ENCODE measurements around the gene MYLK3.

MYLK3 gene

GRCh38 chr16:46743232-46743719 is 4.9 kb downstream of the MYLK3 start:
- TF ChIP-seq CTCF (IDR thresholded peaks at IDR 0.05), result no peak
- Mint-ChIP-seq H3K27ac (peak overlapping the region; percentile 66), H3K9me3 (no peaks in the 10 kb centered on the region), H3K4me1 (peaks cover 23% of the 10 kb centered on the region), H3K4me3 (peak overlapping the region; percentile 40), H3K27me3 (ENCODE audit: low read depth, poor library complexity) (peaks cover 58% of the 10 kb centered on the region), H3K36me3 (ENCODE audit: low read depth) (no peaks in the 10 kb centered on the region)
- no peak for DNase-seq

DNA sequence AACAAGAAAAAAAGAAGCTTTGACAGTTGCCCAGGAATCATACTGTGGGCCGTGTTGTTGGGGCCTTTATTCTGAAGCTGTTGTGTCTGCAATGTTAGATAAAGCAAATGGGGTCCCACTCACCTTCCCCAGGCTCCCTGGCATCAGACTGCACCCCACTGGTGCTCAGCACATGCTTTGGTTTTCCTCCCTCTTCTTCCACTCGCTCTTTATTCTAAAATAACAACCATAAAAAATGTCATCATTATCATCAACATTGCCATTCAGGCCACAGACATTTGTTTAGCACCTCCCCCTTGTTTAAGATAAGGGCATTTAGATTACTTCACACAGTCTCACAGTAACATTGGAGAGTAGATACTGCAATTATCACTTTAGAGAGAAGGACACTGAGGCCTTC is 8.2 kb downstream of the MYLK3 start:
- Mint-ChIP-seq H3K36me3 (ENCODE audit: low read depth) (no peaks in the 10 kb centered on the region), H3K27ac (no peak overlapping the region), H3K9me3 (no peaks in the 10 kb centered on the region), H3K27me3 (ENCODE audit: low read depth, poor library complexity) (peaks cover 71% of the 10 kb centered on the region), H3K4me1 (peaks cover 15% of the 10 kb centered on the region), H3K4me3 (no peak overlapping the region)
- DNase-seq, result no peak
- TF ChIP-seq CTCF (IDR thresholded peaks at IDR 0.05), result no peak

DNA sequence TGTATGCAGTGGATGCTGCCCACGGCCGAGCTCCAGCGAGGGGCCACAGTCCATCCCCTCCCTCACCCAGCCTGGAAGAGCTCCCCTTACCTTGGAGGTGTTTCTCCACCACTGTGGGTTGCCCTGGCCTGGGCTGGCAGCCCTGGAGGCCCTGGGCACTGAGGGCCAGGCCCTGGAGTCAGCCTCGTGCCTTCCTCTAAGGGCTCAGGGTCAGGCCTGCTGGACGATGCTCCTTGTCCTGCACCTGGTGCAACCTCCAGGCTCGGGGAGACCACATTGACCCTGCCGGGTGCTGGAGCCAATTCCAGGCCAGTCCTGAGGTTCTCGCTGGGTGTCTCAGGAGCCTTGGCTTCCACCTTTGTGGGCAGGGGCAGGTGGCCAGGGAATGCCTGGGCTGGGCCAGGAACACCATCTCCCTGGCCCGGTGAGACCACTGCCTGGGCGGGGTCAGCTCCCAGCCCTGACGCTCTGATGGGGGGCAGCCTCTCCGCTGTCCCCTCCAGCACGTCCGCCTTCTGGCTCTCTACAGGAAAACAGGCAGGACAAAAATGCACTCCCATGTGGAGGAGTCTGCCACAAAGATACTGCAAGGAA is 10.4 kb downstream of the MYLK3 start:
- H3K9me3 Mint-ChIP-seq, result no peaks in the 10 kb centered on the region
- no peak for TF ChIP-seq CTCF (IDR thresholded peaks at IDR 0.05)
- no peaks in the 10 kb centered on the region for H3K36me3 Mint-ChIP-seq (ENCODE audit: low read depth)
- DNase-seq, result no peak
- no peak overlapping the region for H3K27ac Mint-ChIP-seq
- H3K4me1 Mint-ChIP-seq, result peaks cover 6% of the 10 kb centered on the region
- H3K4me3 Mint-ChIP-seq, result no peak overlapping the region
- peaks cover 85% of the 10 kb centered on the region for H3K27me3 Mint-ChIP-seq (ENCODE audit: low read depth, poor library complexity)

- Mint-ChIP-seq H3K4me1 (no peaks in the 10 kb centered on the region), H3K36me3 (ENCODE audit: low read depth) (no peaks in the 10 kb centered on the region), H3K4me3 (no peak overlapping the region), H3K27me3 (ENCODE audit: low read depth, poor library complexity) (peaks cover 87% of the 10 kb centered on the region), H3K27ac (no peak overlapping the region), H3K9me3 (no peaks in the 10 kb centered on the region)
- no peak for DNase-seq
- TF ChIP-seq CTCF (IDR thresholded peaks at IDR 0.05), result no peak
Measured at GRCh38 chr16:46736695-46737094, 11.4 kb downstream of the MYLK3 start.

DNA sequence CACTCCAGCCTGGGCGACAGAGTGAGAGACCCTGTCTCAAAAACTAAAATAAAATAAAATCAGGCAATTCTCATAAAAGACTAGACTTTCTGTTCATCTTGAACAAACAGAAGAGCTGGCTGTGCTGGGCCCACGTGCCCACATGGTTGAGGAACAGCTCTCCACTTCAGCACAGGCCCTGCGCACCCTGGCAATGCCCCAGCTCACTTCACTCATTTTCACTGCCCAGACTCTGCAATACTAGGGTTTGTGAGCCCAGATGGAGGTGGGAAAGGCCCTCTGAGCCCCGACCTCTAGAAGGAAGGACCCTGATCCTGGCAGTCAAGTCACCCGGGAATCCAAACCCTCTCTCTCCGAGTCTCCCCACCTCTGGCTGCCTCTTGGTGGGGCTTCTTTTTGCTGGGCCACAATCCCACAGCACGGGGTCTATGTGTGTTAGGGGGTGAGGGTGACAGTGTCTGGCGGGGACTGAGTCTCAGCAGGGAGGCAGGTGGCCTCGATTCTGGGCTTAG is 14.8 kb downstream of the MYLK3 start:
- Mint-ChIP-seq H3K9me3 (no peaks in the 10 kb centered on the region), H3K27ac (no peak overlapping the region), H3K36me3 (ENCODE audit: low read depth) (no peaks in the 10 kb centered on the region), H3K4me3 (no peak overlapping the region), H3K27me3 (ENCODE audit: low read depth, poor library complexity) (peaks cover 92% of the 10 kb centered on the region), H3K4me1 (no peaks in the 10 kb centered on the region)
- no peak for DNase-seq
- no peak for TF ChIP-seq CTCF (IDR thresholded peaks at IDR 0.05)

- H3K4me1 Mint-ChIP-seq, result no peaks in the 10 kb centered on the region
- no peaks in the 10 kb centered on the region for H3K36me3 Mint-ChIP-seq (ENCODE audit: low read depth)
- no peak for TF ChIP-seq CTCF (IDR thresholded peaks at IDR 0.05)
- H3K4me3 Mint-ChIP-seq, result no peak overlapping the region
- no peak for DNase-seq
- H3K27ac Mint-ChIP-seq, result no peak overlapping the region
- peaks cover 91% of the 10 kb centered on the region for H3K27me3 Mint-ChIP-seq (ENCODE audit: low read depth, poor library complexity)
- no peaks in the 10 kb centered on the region for H3K9me3 Mint-ChIP-seq
Measured at GRCh38 chr16:46732561-46732960, 15.6 kb downstream of the MYLK3 start.

Data from nephron progenitor cell (in vitro differentiated cells).